ENCODE results near the gene MYO5C.

DNA sequence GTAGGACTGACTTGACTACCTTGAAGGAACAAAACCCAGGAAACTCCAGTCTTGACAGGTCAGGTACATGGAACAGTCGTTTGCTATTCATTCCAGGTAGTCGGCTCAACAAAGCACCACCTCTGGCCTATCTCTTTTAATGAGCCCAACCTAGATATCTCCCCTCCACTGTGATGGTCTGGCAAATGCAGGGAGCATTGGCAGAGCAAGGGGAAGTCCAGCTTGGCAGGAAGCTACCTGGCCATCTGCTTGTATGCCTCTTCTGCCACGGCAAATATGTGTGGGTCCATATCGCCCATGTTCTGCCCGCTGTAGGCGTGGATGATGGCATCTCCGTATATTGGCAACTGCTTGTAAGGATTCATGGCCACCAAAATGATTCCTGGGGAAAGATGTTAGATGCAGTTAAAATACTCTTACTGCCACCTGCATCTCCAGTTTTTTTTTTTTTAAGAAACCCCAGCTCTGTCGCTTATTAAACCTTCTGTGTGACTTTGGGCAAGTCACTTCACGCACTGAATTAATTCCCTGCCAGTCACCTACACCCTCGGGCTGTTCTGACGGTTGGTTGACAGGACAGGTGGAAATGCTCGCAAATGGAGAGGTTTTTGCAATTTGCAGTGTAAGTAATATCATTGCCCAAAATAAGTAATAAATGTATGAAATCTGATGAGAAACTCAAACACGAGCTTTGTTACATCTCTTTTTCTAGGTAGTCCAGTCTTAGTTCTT lies 16.8 kb downstream of the MYO5C start:
- TF ChIP-seq, protein P1, sequence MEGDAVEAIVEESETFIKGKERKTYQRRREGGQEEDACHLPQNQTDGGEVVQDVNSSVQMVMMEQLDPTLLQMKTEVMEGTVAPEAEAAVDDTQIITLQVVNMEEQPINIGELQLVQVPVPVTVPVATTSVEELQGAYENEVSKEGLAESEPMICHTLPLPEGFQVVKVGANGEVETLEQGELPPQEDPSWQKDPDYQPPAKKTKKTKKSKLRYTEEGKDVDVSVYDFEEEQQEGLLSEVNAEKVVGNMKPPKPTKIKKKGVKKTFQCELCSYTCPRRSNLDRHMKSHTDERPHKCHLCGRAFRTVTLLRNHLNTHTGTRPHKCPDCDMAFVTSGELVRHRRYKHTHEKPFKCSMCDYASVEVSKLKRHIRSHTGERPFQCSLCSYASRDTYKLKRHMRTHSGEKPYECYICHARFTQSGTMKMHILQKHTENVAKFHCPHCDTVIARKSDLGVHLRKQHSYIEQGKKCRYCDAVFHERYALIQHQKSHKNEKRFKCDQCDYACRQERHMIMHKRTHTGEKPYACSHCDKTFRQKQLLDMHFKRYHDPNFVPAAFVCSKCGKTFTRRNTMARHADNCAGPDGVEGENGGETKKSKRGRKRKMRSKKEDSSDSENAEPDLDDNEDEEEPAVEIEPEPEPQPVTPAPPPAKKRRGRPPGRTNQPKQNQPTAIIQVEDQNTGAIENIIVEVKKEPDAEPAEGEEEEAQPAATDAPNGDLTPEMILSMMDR (IDR thresholded peaks at IDR 0.05; ENCODE audit: low read depth, low read length) = no peak
- no peak for TF ChIP-seq EZH2phosphoT487 (IDR thresholded peaks at IDR 0.05; ENCODE audit: low read depth)

All from OCI-LY3 (cell line).